HEK293T (cell line): ENCODE data around the gene SERTAD1.

ENCODE experiments used
- FOXK2 ChIP-seq: fragments of 450-650 bp; IDR thresholded peaks from 2 replicates; pipeline ENCODE4 v1.6.1; 2016; ENCODE audit warnings: mild to moderate bottlenecking
- SP1 ChIP-seq: fragments of 450-650 bp; IDR thresholded peaks from 2 replicates; pipeline ENCODE4 v1.6.1; 2017
- SUZ12 ChIP-seq: fragments of 450-650 bp; IDR thresholded peaks from 2 replicates; pipeline ENCODE4 v1.6.1; 2016; ENCODE audit warnings: mild to moderate bottlenecking
- TARDBP ChIP-seq: fragments of 450-650 bp; IDR thresholded peaks from 2 replicates; pipeline ENCODE4 v1.6.1; 2016

DNA sequence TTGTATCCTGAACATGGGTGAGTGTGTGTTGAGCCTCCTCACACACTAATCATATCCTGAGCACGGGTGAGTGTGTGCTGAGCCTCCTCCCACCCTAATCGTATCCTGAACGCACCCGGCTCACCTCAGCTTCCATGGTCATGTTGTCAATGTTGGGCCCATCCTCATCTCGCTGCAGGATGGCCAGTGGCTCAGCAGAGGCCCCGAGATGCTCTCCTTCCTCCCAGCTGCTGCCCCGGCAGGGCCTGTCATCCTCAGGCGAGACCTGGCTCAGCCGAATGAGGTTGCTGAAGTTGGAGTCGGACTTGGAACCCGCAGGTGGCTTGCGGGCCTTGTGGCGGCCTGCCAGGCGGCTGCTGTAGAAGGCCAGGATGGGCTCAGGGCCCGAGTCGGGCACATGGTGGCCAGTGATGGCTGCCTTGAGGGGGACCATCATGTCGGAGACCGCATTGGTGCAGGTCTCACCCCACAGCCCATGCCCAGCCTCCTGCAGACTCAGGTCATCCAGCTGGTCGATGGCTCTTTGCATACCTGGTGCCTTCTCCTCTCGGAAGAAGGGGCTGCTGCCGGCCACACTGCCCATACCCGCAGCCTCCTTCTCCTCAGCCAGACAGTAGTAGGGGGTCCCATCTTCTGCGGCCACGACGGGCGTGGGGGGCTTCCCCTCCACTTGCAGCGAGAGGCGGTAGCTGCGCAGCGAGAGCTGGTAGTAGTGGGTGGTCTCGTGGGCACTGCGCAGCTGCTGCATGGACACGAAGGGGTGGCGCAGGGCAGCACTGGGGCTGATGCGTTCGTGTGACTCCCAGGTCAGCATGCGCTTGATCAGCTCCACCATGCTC is 45.4 kb downstream of the SERTAD1 start:
- TF ChIP-seq SUZ12 = no peak
- no peak for TF ChIP-seq TARDBP
- TF ChIP-seq FOXK2 = no peak
- TF ChIP-seq SP1 = no peak
